ENCODE data around the gene YIPF2.

YIPF2 gene

DNA sequence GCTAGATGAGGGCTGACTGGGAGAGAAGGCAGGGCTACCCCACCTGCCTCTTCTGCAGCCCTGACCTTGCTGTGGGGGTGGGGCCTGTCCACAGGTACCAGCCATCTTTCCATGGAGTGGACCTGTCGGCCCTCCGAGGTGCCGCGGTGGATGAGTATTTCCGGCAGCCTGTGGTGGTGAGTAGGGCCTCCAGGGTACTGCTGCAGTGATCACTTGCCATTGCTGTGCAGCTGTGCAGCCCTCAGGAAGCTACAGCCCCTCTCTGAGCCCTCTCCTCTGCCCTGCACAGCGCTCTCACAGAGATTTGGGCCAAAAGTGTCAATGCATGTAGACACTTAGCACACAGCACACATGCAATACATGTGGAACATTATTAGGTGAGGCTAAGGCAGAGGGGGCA lies 11.8 kb downstream of the YIPF2 start:
- H3K4me3 ChIP-seq (ENCODE audit: low read depth, low read length), result no peak overlapping the region
- no peak for TF ChIP-seq CTCF (IDR thresholded peaks at IDR 0.05; ENCODE audit: insufficient read depth, low read depth, low read length, missing control alignments)
- no peak for DNase-seq (ENCODE audit: low read depth)

- DNase-seq (ENCODE audit: low read depth), result no peak
- no peak for TF ChIP-seq CTCF (IDR thresholded peaks at IDR 0.05; ENCODE audit: insufficient read depth, low read depth, low read length, missing control alignments)
- H3K4me3 ChIP-seq (ENCODE audit: low read depth, low read length), result no peak overlapping the region
Measured at GRCh38 chr19:10915130-10916091, 13.0 kb downstream of the YIPF2 start.

- no peak for DNase-seq (ENCODE audit: low read depth)
- no peak for TF ChIP-seq CTCF (IDR thresholded peaks at IDR 0.05; ENCODE audit: insufficient read depth, low read depth, low read length, missing control alignments)
- no peak overlapping the region for H3K4me3 ChIP-seq (ENCODE audit: low read depth, low read length)
Measured at GRCh38 chr19:10913716-10914340, 14.6 kb downstream of the YIPF2 start.

- no peak for DNase-seq (ENCODE audit: low read depth)
- H3K4me3 ChIP-seq (ENCODE audit: low read depth, low read length), result no peak overlapping the region
- no peak for TF ChIP-seq CTCF (IDR thresholded peaks at IDR 0.05; ENCODE audit: insufficient read depth, low read depth, low read length, missing control alignments)
Measured at GRCh38 chr19:10912619-10913018, 15.8 kb downstream of the YIPF2 start.

DNA sequence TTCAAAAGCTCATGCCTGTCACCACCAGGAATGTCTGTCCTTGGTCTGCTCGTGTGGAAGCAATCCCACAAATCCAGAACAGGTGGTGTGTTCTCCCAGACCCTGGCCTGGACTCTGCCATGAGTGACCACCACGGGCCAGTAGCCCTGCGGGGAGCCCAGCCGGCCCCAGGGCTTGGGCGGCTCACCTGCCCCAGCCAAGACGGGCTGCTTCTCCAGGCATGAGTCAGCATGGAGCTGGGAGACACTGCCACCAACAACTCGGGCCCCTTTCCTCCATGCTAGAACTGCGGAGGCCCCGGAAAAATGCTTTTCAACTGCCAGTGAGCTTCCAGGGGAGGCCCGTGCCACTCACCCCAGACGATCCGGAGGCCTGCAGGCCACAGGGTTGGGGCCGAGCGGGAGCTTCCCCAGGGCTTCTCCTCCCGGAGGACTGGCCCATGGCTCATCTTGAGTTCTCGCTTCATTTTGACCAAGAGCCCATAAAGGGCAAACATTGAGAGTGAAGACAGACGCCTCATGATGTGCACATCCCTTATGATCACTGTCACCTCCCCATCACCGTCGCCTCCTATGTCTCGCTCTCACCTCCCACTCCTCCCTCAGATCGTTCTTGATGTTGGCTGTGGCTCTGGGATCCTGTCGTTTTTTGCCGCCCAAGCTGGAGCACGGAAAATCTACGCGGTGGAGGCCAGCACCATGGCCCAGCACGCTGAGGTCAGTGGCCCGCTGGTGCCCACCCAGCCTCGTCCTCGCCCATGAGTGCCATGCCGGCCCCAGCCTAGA lies 16.7 kb downstream of the YIPF2 start:
- no peak overlapping the region for H3K4me3 ChIP-seq (ENCODE audit: low read depth, low read length)
- no peak for DNase-seq (ENCODE audit: low read depth)
- no peak for TF ChIP-seq CTCF (IDR thresholded peaks at IDR 0.05; ENCODE audit: insufficient read depth, low read depth, low read length, missing control alignments)

DNA sequence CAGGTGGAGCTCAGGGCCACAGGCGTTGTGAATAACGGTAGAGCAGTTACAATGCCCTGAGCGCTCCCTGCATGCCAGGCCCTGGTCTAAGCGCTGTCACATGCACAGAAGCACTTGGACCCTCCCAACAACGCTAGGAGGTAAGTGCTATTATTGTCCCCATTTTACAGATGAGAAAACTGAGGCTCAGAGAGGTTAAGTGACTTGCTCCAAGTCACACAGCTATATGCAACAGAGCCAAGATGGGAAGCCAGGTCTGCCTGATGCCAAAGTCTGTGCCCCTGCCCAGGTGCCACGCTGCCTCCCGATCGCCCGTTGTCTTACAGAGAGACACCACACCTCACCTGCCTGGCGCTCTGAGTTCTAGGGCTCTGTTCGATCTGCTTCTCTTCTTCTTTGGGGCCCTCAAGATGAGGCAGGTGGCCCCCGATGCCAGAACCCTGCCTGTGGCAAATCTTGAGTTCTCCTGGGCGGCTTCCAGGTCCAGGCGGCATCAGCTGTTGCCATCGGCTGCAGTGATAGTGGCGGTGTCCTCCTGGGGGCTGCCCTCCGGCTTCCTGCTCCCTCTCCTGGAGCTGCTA lies 20.0 kb downstream of the YIPF2 start:
- DNase-seq (ENCODE audit: low read depth), result no peak
- no peak for TF ChIP-seq CTCF (IDR thresholded peaks at IDR 0.05; ENCODE audit: insufficient read depth, low read depth, low read length, missing control alignments)
- no peak overlapping the region for H3K4me3 ChIP-seq (ENCODE audit: low read depth, low read length)

Data from GM12865 (cell line).